Heart left ventricle (tissue), 16 donors: ENCODE measurements around the gene SH3D19. TPM values are rescaled to one million over a fixed set of nuclear protein-coding genes. Genes with fewer than 3 reads are reported as not detected.

Source experiments
- ATAC-seq, 4 donors: fragments of 200-7000 bp; cut with Tn5 transposase; one replicate each; pipeline ENCODE4 v1.9.1; 2020 to 2022; ENCODE audit warnings: moderate library complexity in 4 of 4, mild to moderate bottlenecking in 3 of 4, moderate number of reproducible peaks in 1 of 4
- DNase-seq, 5 donors: peaks; one replicate each; pipeline ENCODE4 v3.0.0-alpha.2; 2020
- H3K27ac ChIP-seq, 12 donors: fragments of 200-600 bp; sonication (generic) in 4 of 12; one replicate each; pipeline versions ENCODE4 v1.5.0 to v1.8.0; 2016 to 2022; ENCODE audit warnings: mild to moderate bottlenecking in 2 of 12
- H3K27me3 ChIP-seq, 9 donors: fragments of 200-600 bp; sonication (generic) in 2 of 9; one replicate each; pipeline versions ENCODE4 v1.5.1 to v1.8.0; 2016 to 2022; ENCODE audit warnings: mild to moderate bottlenecking in 3 of 9
- H3K36me3 ChIP-seq, 9 donors: fragments of 200-600 bp; sonication (generic) in 2 of 9; one replicate each; pipeline versions ENCODE4 v1.5.0 to v1.8.0; 2018 to 2022; ENCODE audit warnings: mild to moderate bottlenecking in 2 of 9
- H3K4me1 ChIP-seq, 12 donors: fragments of 200-600 bp; sonication (generic) in 4 of 12; one replicate each; pipeline versions ENCODE4 v1.5.0 to v1.8.0; 2016 to 2022; ENCODE audit warnings: mild to moderate bottlenecking in 3 of 12
- H3K4me3 ChIP-seq, 12 donors: fragments of 200-600 bp; sonication (generic) in 4 of 12; one replicate each; pipeline versions ENCODE4 v1.5.0 to v1.8.0; 2017 to 2022; ENCODE audit warnings: mild to moderate bottlenecking in 9 of 12, moderate library complexity in 4 of 12
- H3K9me3 ChIP-seq, 12 donors: fragments of 200-600 bp; sonication (generic) in 4 of 12; one replicate each; pipeline versions ENCODE4 v1.5.0 to v1.8.0; 2016 to 2022; ENCODE audit warnings: mild to moderate bottlenecking in 1 of 12
- CTCF ChIP-seq, 12 donors: fragments of 200-600 bp; sonication (generic) in 4 of 12; IDR thresholded peaks; one replicate each; pipeline versions ENCODE4 v1.5.0 to v1.8.0; 2018 to 2022; ENCODE audit warnings: antibody characterized with exemption in 12 of 12, mild to moderate bottlenecking in 5 of 12
- POLR2A ChIP-seq, 2 donors: fragments of 450-650 bp; IDR thresholded peaks; one replicate each; pipeline ENCODE4 v1.6.1; 2017; ENCODE audit warnings: antibody characterized with exemption in 2 of 2, mild to moderate bottlenecking in 2 of 2, moderate library complexity in 2 of 2
- WGBS, 4 donors: extraction: QIAGEN DNeasy Blood & Tissue Kit in 2 of 4; methylation state at CpG; one replicate each; pipeline versions ENCODE4 v1.1.5 to v1.1.7; 2013 to 2018; 5-methylcytosine and 5-hydroxymethylcytosine counted together
- intact Hi-C, 10 donors: fragments of 100-400 bp; cut with DNase I; formaldehyde crosslinking; loops; one replicate each; pipeline versions ENCODE4 v1.11.1 to v1.14.2; 2022
- polyA plus RNA-seq, 2 donors: library from polyadenylated mRNA; stranded (reverse); fragments of 200-250 nt; gene quantifications; one replicate each; pipeline ENCODE4 v1.2.3, GENCODE V29; 2013
- total RNA-seq, 9 donors: library from RNA; depleted of rRNA in 2 of 9; stranded (reverse); fragments of >200 nt in 2 of 9; fragmentation: NEBNext Ultra II Directional in 3 of 9; extraction: Animal tissue kit (Norgen Biotek cat#: 25700) in 3 of 9; gene quantifications; one replicate each; pipeline versions ENCODE4 v1.1.0 to v1.2.4, GENCODE V29; 2016 to 2023
- donor health status: ischemic (EF 13 %, LVEDD 7.1; RV severe dilation, severe dysfunction).
- donor health status: healthy with polysubstance abuse.
- donor health status: DM: no; HTN: yes; CAD: no.
- donor health status: DM: no; HTN: no; CAD: no.
- donor health status: ischemic (EF 25% LVEDD 6.9; RV normal size, moderate dysfunction).
- donor health status: ischemic (EF 25% LVEDD 5.7; RV mildly dilated, moderate dysfunction).
- donor health status: healthy.
- donor health status: DM: yes; HTN: yes; CAD: no.
- donor health status: ischemic (EF 35%, LVEDD 5.7; RV mildly dilated, moderate dysfunction).
- donor health status: nonischemic (EF 11% LVEDD 7.7; RV severe dilation, severe dysfunction).
- donor health status: DM: yes; HTN: yes; CAD: no.
- donor health status: PGD.
- donor health status: ischemic (EF 29% LVEDD 5.4; RV normal size, mild dysfunction).
- donor health status: nonischemic (EF 23%, LVEDD 6.1; RV moderate dilation, normal function).

SH3D19 gene
- total and polyA plus RNA-seq, 11 donors, result 60.4 to 173 (median 126) TPM

GRCh38 chr4:151176685-151177084 lies 148.7 kb downstream of the SH3D19 start:
- H3K4me3 ChIP-seq, result no peak overlapping the region
- no peak for ATAC-seq
- peaks cover 0 to 67% (median 26%) of the 10 kb centered on the region in 9 donors for H3K36me3 ChIP-seq
- DNase-seq, result no peak
- no peaks in the 10 kb centered on the region for H3K27me3 ChIP-seq
- H3K4me1 ChIP-seq, result peaks cover 0 to 34% (median 9%) of the 10 kb centered on the region in 12 donors
- TF ChIP-seq CTCF (IDR thresholded peaks at IDR 0.05) (no peak), POLR2A (IDR thresholded peaks at IDR 0.05) (no peak)
- intact Hi-C loops, result no loop called here
- no peaks in the 10 kb centered on the region for H3K9me3 ChIP-seq
- no peak overlapping the region for H3K27ac ChIP-seq
- 65 to 78% (median 73%) methylated on average over 2 of the region's 2 CpGs for WGBS, 4 donors

GRCh38 chr4:151175754-151176631 lies 149.4 kb downstream of the SH3D19 start:
- ATAC-seq, result no peak
- no peaks in the 10 kb centered on the region for H3K9me3 ChIP-seq
- no peaks in the 10 kb centered on the region for H3K27me3 ChIP-seq
- no peak for DNase-seq
- TF ChIP-seq POLR2A (IDR thresholded peaks at IDR 0.05), result no peak
- TF ChIP-seq CTCF (IDR thresholded peaks at IDR 0.05), result no peak
- peaks cover 0 to 39% (median 9%) of the 10 kb centered on the region in 12 donors for H3K4me1 ChIP-seq
- H3K36me3 ChIP-seq, result peaks cover 0 to 67% (median 26%) of the 10 kb centered on the region in 9 donors
- intact Hi-C loops, result no loop called here
- H3K27ac ChIP-seq, result peak overlapping the region in 1 of 12 donors; percentile 56
- no peak overlapping the region for H3K4me3 ChIP-seq
- 95 to 97% (median 96%) methylated on average over 8 of the region's 8 CpGs for WGBS, 4 donors

- intact Hi-C loops, result no loop called here
- DNase-seq (no peak), ATAC-seq (peak in 1 of 4 donors; percentile 33)
- no peaks in the 10 kb centered on the region for H3K9me3 ChIP-seq
- no peaks in the 10 kb centered on the region for H3K27me3 ChIP-seq
- H3K4me3 ChIP-seq, result no peak overlapping the region
- TF ChIP-seq POLR2A (IDR thresholded peaks at IDR 0.05), result no peak
- no peak for TF ChIP-seq CTCF (IDR thresholded peaks at IDR 0.05)
- peaks cover 0 to 67% (median 26%) of the 10 kb centered on the region in 9 donors for H3K36me3 ChIP-seq
- H3K4me1 ChIP-seq, result peaks cover 0 to 43% (median 9%) of the 10 kb centered on the region in 12 donors
- peak overlapping the region in 7 of 12 donors; percentile 8 to 56 (median 19) for H3K27ac ChIP-seq
- 69 to 81% (median 75%) methylated on average over 7 of the region's 7 CpGs for WGBS, 4 donors
Measured at GRCh38 chr4:151175233-151175632, 150.2 kb downstream of the SH3D19 start.

GRCh38 chr4:151174784-151175183 lies 150.6 kb downstream of the SH3D19 start:
- peaks cover 0 to 45% (median 10%) of the 10 kb centered on the region in 12 donors for H3K4me1 ChIP-seq
- no peak for DNase-seq
- peaks cover 0 to 66% (median 26%) of the 10 kb centered on the region in 9 donors for H3K36me3 ChIP-seq
- WGBS, 4 donors, result 79 to 89% (median 82%) methylated on average over 7 of the region's 7 CpGs
- peak overlapping the region in 8 of 12 donors; percentile 1 to 56 (median 18) for H3K27ac ChIP-seq
- no peak overlapping the region for H3K4me3 ChIP-seq
- H3K9me3 ChIP-seq, result no peaks in the 10 kb centered on the region
- TF ChIP-seq CTCF (IDR thresholded peaks at IDR 0.05), result no peak
- TF ChIP-seq POLR2A (IDR thresholded peaks at IDR 0.05), result no peak
- no peaks in the 10 kb centered on the region for H3K27me3 ChIP-seq
- ATAC-seq, result peak in 1 of 4 donors; percentile 38
- intact Hi-C loops, result no loop called here
